Liver (tissue), 3 donors: ENCODE data around the gene ZNF654.

Source experiments
- FOXA1 ChIP-seq: IDR thresholded peaks from 2 replicates; pipeline ENCODE4 v1.6.1; 2016; ENCODE audit warnings: antibody characterized with exemption
- RAD21 ChIP-seq, 2 donors: IDR thresholded peaks; 2 replicates each; pipeline ENCODE4 v1.6.1; 2016; ENCODE audit warnings: antibody characterized with exemption in 2 of 2, mild to moderate bottlenecking in 2 of 2
- TF ChIP-seq, protein P1 (sequence below): fragments of 150-350 bp; IDR thresholded peaks from 2 replicates; pipeline ENCODE4 v1.5.1; 2017; ENCODE audit warnings: improper control_type of control experiment, low read depth, low read length; ENCODE audit not compliant: missing input control
- TF ChIP-seq, protein P2 (sequence below): IDR thresholded peaks from 2 replicates; pipeline ENCODE4 v1.6.1; 2016; ENCODE audit warnings: antibody characterized with exemption
- TF ChIP-seq, protein P3 (sequence below): IDR thresholded peaks from 2 replicates; pipeline ENCODE4 v1.6.1; 2016; ENCODE audit warnings: antibody characterized with exemption
- donor health status: healthy.
- donor health status: healthy.

DNA sequence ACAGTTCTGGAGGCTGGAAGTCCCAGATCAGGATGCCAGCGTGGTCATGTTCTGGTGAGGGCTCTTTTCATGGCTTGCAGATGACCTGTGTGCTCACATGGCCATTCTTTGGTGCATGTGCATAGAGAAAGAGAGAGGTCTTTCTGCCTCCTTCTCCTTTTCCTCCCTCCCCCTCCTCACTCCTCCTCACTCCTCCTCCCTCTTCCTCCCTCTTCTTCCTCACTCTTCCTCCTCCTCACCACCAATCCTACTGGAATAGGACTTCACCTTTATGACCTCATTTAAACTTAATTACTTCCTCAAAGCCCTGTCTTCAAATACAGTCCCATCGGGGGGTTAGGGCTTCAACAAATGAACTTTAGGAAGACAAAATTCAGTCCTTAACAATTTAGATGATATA is 23.8 kb downstream of the ZNF654 start:
- TF ChIP-seq, protein P1, sequence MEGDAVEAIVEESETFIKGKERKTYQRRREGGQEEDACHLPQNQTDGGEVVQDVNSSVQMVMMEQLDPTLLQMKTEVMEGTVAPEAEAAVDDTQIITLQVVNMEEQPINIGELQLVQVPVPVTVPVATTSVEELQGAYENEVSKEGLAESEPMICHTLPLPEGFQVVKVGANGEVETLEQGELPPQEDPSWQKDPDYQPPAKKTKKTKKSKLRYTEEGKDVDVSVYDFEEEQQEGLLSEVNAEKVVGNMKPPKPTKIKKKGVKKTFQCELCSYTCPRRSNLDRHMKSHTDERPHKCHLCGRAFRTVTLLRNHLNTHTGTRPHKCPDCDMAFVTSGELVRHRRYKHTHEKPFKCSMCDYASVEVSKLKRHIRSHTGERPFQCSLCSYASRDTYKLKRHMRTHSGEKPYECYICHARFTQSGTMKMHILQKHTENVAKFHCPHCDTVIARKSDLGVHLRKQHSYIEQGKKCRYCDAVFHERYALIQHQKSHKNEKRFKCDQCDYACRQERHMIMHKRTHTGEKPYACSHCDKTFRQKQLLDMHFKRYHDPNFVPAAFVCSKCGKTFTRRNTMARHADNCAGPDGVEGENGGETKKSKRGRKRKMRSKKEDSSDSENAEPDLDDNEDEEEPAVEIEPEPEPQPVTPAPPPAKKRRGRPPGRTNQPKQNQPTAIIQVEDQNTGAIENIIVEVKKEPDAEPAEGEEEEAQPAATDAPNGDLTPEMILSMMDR: no peak
- TF ChIP-seq, protein P2, sequence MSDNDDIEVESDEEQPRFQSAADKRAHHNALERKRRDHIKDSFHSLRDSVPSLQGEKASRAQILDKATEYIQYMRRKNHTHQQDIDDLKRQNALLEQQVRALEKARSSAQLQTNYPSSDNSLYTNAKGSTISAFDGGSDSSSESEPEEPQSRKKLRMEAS: no peak
- TF ChIP-seq, protein P3, sequence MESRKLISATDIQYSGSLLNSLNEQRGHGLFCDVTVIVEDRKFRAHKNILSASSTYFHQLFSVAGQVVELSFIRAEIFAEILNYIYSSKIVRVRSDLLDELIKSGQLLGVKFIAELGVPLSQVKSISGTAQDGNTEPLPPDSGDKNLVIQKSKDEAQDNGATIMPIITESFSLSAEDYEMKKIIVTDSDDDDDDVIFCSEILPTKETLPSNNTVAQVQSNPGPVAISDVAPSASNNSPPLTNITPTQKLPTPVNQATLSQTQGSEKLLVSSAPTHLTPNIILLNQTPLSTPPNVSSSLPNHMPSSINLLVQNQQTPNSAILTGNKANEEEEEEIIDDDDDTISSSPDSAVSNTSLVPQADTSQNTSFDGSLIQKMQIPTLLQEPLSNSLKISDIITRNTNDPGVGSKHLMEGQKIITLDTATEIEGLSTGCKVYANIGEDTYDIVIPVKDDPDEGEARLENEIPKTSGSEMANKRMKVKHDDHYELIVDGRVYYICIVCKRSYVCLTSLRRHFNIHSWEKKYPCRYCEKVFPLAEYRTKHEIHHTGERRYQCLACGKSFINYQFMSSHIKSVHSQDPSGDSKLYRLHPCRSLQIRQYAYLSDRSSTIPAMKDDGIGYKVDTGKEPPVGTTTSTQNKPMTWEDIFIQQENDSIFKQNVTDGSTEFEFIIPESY: no peak
- TF ChIP-seq RAD21 (IDR thresholded peaks at IDR 0.05) (no peak), FOXA1 (no peak)
